Measurements from ENCODE around the gene VAPB.

VAPB gene

DNA sequence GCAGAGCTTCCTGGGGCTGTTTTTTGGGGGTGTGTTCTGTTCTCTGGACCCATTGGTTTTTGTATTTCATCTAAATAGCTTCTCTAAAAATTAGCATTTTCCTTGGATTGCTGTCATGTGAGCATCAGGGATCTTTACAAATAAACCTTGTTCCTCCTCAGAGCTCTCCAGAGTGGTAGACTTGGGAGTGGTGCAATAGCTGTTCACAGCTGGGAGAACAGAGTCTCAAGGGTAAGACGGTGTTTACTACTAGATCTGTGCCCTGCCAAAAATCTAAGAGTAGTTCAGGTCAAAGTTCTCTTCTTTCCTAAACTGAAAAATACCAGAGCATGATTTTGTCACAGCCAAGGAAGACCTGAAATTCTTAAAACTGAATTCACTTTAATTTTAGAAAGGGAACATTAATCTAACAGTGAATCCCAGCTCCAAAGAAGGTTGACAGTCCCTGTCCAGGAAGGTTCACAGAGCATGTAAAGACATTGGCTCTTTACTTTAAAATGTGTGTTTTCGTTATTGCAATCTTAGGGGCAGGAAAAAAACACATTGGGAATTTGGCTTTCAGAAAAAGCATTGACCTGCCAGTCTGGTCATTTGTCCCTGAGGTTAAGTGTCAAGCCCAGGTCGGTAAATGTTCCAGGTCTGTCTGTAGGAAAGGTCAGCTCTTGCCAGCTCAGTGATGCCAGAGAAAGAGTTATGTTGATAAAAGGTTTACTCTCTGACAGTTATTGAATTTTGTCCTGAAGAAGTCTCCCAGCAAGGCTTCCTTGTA lies 43.3 kb downstream of the VAPB start:
- no peaks in the 10 kb centered on the region for H3K27me3 ChIP-seq (ENCODE audit: insufficient read depth, poor library complexity, severe bottlenecking)
- TF ChIP-seq, protein P1, sequence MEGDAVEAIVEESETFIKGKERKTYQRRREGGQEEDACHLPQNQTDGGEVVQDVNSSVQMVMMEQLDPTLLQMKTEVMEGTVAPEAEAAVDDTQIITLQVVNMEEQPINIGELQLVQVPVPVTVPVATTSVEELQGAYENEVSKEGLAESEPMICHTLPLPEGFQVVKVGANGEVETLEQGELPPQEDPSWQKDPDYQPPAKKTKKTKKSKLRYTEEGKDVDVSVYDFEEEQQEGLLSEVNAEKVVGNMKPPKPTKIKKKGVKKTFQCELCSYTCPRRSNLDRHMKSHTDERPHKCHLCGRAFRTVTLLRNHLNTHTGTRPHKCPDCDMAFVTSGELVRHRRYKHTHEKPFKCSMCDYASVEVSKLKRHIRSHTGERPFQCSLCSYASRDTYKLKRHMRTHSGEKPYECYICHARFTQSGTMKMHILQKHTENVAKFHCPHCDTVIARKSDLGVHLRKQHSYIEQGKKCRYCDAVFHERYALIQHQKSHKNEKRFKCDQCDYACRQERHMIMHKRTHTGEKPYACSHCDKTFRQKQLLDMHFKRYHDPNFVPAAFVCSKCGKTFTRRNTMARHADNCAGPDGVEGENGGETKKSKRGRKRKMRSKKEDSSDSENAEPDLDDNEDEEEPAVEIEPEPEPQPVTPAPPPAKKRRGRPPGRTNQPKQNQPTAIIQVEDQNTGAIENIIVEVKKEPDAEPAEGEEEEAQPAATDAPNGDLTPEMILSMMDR (IDR thresholded peaks at IDR 0.05; ENCODE audit: poor library complexity, severe bottlenecking): no peak
- no peaks in the 10 kb centered on the region for H3K4me1 ChIP-seq (ENCODE audit: insufficient read depth, poor library complexity, severe bottlenecking)
- H3K27ac ChIP-seq (ENCODE audit: poor library complexity, severe bottlenecking): no peak overlapping the region
- ATAC-seq (ENCODE audit: low read depth): no peak
- no peaks in the 10 kb centered on the region for H3K9me3 ChIP-seq (ENCODE audit: severe bottlenecking)
- no peak for DNase-seq (ENCODE audit: low spot score)
- no peak overlapping the region for H3K4me3 ChIP-seq (ENCODE audit: severe bottlenecking)
- H3K36me3 ChIP-seq (ENCODE audit: low read depth): peaks cover 60% of the 10 kb centered on the region

DNA sequence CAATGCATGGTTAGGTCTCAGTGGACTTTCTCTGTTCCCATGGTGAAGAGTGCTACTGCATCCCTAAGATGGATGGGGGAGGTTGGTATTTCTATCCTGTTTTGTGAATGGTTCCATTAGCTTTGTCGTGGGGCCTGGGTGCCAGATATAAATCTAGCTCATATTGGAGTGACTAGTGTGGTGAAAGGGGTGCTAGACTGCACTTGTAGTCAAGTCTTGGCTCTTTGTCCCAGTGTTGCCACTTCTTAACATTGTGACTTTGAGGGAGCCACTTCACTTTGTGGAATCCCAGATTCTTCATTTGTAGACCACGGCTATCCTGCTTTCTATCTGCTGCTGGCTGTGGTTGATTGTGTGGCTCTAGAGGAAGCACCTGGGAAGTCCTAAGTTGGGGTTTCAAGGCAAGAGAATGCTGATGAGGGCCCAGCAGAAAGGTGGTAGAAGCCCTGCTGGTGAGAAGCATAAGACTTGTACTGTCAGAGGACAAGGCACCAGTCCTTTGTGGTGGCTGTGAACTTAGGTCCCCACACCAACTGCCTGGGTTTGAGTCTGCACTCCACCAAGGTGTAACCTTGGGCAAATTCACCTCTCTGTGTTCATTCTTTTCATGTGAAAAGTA lies 44.1 kb downstream of the VAPB start:
- no peak for DNase-seq (ENCODE audit: low spot score)

DNA sequence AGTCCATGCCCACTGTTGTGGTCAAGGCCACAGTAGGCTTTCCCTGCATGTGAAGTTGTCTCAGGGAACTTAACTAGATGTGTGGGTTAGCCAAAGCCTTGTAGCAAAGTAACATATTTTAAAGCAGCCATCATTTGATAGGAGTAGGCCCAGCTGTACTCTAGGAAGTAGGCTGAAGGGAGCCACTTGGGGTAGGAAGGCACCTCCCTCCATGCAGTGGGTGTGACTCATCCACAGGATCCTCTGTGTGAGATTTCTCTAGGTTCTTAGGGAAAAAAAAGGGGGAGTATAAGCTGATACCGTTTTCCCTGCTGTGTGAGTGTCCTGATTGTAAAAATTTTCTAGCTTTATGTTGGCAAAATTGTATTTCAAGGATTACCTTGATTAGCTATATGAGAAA lies 44.7 kb downstream of the VAPB start:
- Histone ChIP-seq H3K9me3 (ENCODE audit: severe bottlenecking) (no peaks in the 10 kb centered on the region), H3K4me1 (ENCODE audit: insufficient read depth, poor library complexity, severe bottlenecking) (no peaks in the 10 kb centered on the region), H3K36me3 (ENCODE audit: low read depth) (peaks cover 67% of the 10 kb centered on the region), H3K4me3 (ENCODE audit: severe bottlenecking) (no peak overlapping the region), H3K27ac (ENCODE audit: poor library complexity, severe bottlenecking) (no peak overlapping the region), H3K27me3 (ENCODE audit: insufficient read depth, poor library complexity, severe bottlenecking) (no peaks in the 10 kb centered on the region)
- ATAC-seq (ENCODE audit: low read depth): peak; percentile 93
- TF ChIP-seq, protein P1 (IDR thresholded peaks at IDR 0.05; ENCODE audit: poor library complexity, severe bottlenecking): no peak
- no peak for DNase-seq (ENCODE audit: low spot score)

More for the DNA sequence above, 44.1 kb downstream of the VAPB start:
- Histone ChIP-seq H3K9me3 (ENCODE audit: severe bottlenecking) (no peaks in the 10 kb centered on the region), H3K4me3 (ENCODE audit: severe bottlenecking) (no peak overlapping the region), H3K4me1 (ENCODE audit: insufficient read depth, poor library complexity, severe bottlenecking) (no peaks in the 10 kb centered on the region), H3K36me3 (ENCODE audit: low read depth) (peaks cover 66% of the 10 kb centered on the region), H3K27ac (ENCODE audit: poor library complexity, severe bottlenecking) (no peak overlapping the region), H3K27me3 (ENCODE audit: insufficient read depth, poor library complexity, severe bottlenecking) (no peaks in the 10 kb centered on the region)
- ATAC-seq (ENCODE audit: low read depth): peak; percentile 4; the same call in 2 of the 3 replicates
- TF ChIP-seq, protein P1 (IDR thresholded peaks at IDR 0.05; ENCODE audit: poor library complexity, severe bottlenecking): no peak

DNA sequence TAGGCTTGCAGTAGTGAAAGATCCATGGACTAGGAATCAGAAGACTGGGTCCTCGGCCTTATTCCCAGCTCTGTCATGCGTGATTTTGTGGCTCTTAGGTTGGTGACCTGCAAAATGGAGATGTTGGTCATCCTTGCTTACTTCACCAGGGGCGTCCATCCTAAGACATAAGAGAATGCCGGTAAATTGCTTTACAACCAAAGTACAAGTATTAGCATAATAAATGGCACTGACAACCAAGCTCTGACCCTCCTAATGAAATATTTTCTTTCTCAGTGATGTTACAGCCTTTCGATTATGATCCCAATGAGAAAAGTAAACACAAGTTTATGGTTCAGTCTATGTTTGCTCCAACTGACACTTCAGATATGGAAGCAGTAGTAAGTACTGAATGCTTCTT lies 45.3 kb downstream of the VAPB start:
- Histone ChIP-seq H3K9me3 (ENCODE audit: severe bottlenecking) (no peaks in the 10 kb centered on the region), H3K36me3 (ENCODE audit: low read depth) (peaks cover 70% of the 10 kb centered on the region), H3K27me3 (ENCODE audit: insufficient read depth, poor library complexity, severe bottlenecking) (no peaks in the 10 kb centered on the region), H3K4me3 (ENCODE audit: severe bottlenecking) (no peak overlapping the region), H3K27ac (ENCODE audit: poor library complexity, severe bottlenecking) (no peak overlapping the region), H3K4me1 (ENCODE audit: insufficient read depth, poor library complexity, severe bottlenecking) (no peaks in the 10 kb centered on the region)
- no peak for ATAC-seq (ENCODE audit: low read depth)
- no peak for DNase-seq (ENCODE audit: low spot score)
- TF ChIP-seq, protein P1 (IDR thresholded peaks at IDR 0.05; ENCODE audit: poor library complexity, severe bottlenecking): no peak

DNA sequence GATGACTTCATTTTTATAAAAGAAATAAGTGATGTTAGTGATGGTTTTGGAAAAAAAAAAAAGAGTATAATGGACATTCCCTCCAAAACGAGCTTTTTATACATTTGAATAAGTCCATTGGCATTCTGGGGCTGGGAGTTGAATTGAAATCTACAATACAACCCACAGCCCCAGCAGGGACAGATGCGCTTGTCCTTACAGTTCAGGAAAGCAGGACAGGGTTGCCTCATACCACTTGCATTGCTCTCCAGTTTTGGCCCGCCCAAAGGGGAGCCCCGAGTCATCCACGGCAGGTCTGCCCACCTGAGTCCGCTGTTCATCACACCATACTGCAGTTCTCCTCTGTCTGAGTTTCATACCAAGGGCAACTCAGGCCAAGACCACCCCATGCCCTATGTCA lies 46.2 kb downstream of the VAPB start:
- peaks cover 74% of the 10 kb centered on the region for H3K36me3 ChIP-seq (ENCODE audit: low read depth)
- no peak for DNase-seq (ENCODE audit: low spot score)

More for the DNA sequence above, 46.2 kb downstream of the VAPB start:
- Histone ChIP-seq H3K4me1 (ENCODE audit: insufficient read depth, poor library complexity, severe bottlenecking) (no peaks in the 10 kb centered on the region), H3K27me3 (ENCODE audit: insufficient read depth, poor library complexity, severe bottlenecking) (no peaks in the 10 kb centered on the region), H3K9me3 (ENCODE audit: severe bottlenecking) (no peaks in the 10 kb centered on the region), H3K4me3 (ENCODE audit: severe bottlenecking) (no peak overlapping the region), H3K27ac (ENCODE audit: poor library complexity, severe bottlenecking) (no peak overlapping the region)
- TF ChIP-seq, protein P1 (IDR thresholded peaks at IDR 0.05; ENCODE audit: poor library complexity, severe bottlenecking): no peak
- no peak for ATAC-seq (ENCODE audit: low read depth)

All from RWPE2 (cell line).